Measurements from ENCODE around the gene RNF141.

GRCh38 chr11:10497371-10498021 is 43.5 kb downstream of the RNF141 start:
- TF ChIP-seq ELF4 (CRISPR knock-in tag; IDR thresholded peaks at IDR 0.05; ENCODE audit: low read depth) = no peak
- TF ChIP-seq CTCF (IDR thresholded peaks at IDR 0.05) = no peak
- TF ChIP-seq FOXK1 (CRISPR knock-in tag; IDR thresholded peaks at IDR 0.05) = no peak
- TF ChIP-seq GABPB1 (CRISPR knock-in tag; IDR thresholded peaks at IDR 0.05) = no peak
- TF ChIP-seq, protein P1, sequence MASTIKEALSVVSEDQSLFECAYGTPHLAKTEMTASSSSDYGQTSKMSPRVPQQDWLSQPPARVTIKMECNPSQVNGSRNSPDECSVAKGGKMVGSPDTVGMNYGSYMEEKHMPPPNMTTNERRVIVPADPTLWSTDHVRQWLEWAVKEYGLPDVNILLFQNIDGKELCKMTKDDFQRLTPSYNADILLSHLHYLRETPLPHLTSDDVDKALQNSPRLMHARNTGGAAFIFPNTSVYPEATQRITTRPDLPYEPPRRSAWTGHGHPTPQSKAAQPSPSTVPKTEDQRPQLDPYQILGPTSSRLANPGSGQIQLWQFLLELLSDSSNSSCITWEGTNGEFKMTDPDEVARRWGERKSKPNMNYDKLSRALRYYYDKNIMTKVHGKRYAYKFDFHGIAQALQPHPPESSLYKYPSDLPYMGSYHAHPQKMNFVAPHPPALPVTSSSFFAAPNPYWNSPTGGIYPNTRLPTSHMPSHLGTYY (CRISPR knock-in tag; IDR thresholded peaks at IDR 0.05) = no peak
- no peak for TF ChIP-seq SP1 (CRISPR knock-in tag; conservative IDR thresholded peaks at IDR 0.05)
- no peak for TF ChIP-seq TP53 (CRISPR knock-in tag; IDR thresholded peaks at IDR 0.05)

All from WTC11 (cell line).